SW 1271 (cell line): Measurements from ENCODE around the gene MKNK1.
A peak's percentile ranks its signal among the peaks of the same experiment; 100 is the strongest.

Experiments
- DNase-seq, 2 experiments: peaks; one replicate each; lab custom pipeline; 2025; lab: John Stamatoyannopoulos, UW

The MKNK1 gene

GRCh38 chr1:46558141-46558963 lies 45.7 kb downstream of the MKNK1 start:
- DNase-seq = no peak

- no peak for DNase-seq
These were observed 46.7 kb downstream of the MKNK1 start for GRCh38 chr1:46557403-46557802.

GRCh38 chr1:46556822-46557221 lies 47.2 kb downstream of the MKNK1 start:
- DNase-seq = no peak

GRCh38 chr1:46555826-46556619 lies 48.0 kb downstream of the MKNK1 start:
- no peak for DNase-seq

GRCh38 chr1:46554597-46555381 lies 49.3 kb downstream of the MKNK1 start:
- DNase-seq = no peak

GRCh38 chr1:46554236-46554596 lies 49.9 kb downstream of the MKNK1 start:
- DNase-seq = no peak

GRCh38 chr1:46553506-46553905 lies 50.6 kb downstream of the MKNK1 start:
- no peak for DNase-seq

GRCh38 chr1:46552357-46553237 lies 51.5 kb downstream of the MKNK1 start:
- no peak for DNase-seq

- no peak for DNase-seq
These were observed 52.4 kb downstream of the MKNK1 start, which contains the start of gene KNCN for GRCh38 chr1:46551597-46552095. KNCN (minus strand) TSS chr1:46551647; CDS start chr1:46551215, 432 bp downstream.

GRCh38 chr1:46550751-46551231 lies 53.3 kb downstream of the MKNK1 start:
- DNase-seq = no peak

- DNase-seq = peak in 1 of 2 experiments; percentile 3
These were observed 54.1 kb downstream of the MKNK1 start for GRCh38 chr1:46549697-46550681.

- peak; percentile 34 to 49 for DNase-seq
These were observed 56.3 kb downstream of the MKNK1 start for GRCh38 chr1:46547481-46548383.

GRCh38 chr1:46546210-46546609 lies 57.9 kb downstream of the MKNK1 start:
- no peak for DNase-seq

GRCh38 chr1:46545784-46546183 lies 58.3 kb downstream of the MKNK1 start:
- DNase-seq = no peak

- no peak for DNase-seq
These were observed 59.4 kb downstream of the MKNK1 start for GRCh38 chr1:46544561-46545240.

- DNase-seq = no peak
These were observed 60.1 kb downstream of the MKNK1 start for GRCh38 chr1:46543761-46544560.

- no peak for DNase-seq
These were observed 60.7 kb downstream of the MKNK1 start for GRCh38 chr1:46543382-46543760.
